HG02938 (cell line): Measurements from ENCODE around the gene GPBP1.
"Not testable (repeated sequence)": the region's sequence is repeated elsewhere in the genome, so short reads cannot be mapped to it uniquely, and the experiment has no call there.

Experiments
- ATAC-seq: cut with Tn5 transposase; IDR thresholded peaks from one replicate; pipeline ENCODE4 v1.9.1; 2021; ENCODE audit warnings: mild to moderate bottlenecking, moderate library complexity; ENCODE audit not compliant: unreplicated experiment

The GPBP1 gene

DNA sequence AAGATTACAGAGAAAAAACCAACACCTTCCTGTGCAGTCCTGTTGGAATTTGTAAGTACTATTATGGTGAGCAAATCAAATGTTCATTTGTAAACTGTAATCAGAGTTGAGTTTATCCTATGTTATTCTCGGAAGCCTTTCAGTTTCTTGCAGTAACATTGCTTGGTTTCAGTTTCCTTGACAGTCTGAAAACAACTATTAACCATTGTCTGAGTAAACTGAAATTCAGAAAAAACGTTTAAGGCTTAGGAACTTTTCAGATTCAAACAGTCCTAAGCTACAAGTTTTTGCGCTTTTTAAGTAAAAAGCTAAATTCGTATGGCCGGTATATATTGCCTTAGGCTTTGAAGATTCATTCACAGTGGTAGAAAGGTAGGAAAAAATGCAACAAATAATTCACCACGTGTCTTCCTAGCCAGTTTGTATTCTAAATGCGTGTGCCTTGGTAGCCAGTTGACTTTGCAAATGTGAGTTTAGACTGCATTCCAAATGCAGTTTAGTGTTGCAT lies 2.5 kb downstream of the GPBP1 start:
- no peak for ATAC-seq

DNA sequence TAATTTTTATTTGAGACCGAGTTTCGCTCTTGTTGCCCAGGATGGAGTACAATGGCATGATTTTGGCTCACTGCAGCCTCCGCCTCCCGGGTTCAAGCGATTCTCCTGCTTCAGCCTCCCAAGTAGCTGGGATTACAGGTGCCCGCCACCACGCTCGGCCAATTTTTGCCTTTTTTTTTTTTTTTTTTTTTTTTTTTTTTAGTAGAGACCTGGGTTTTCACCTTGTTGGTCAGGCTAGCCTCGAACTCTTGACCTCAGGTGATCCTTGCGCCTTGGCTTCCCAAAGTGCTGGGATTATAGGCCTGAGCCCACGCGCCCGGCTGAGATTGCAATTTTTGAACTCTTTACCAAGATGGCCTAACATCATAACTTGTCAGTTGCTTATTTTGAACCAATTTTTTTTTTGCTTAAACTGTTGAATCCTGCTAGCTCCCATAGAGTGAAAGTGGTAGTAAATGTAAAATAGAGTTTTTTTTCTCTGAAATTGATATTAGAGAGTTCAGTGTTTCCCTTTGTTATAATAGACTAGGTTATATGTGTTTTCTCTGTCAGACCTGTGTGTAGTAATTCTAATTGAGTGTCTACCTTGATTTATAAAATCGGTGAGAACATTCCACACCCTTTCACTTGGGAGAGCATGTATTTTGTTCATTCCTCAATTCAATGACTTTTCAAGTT lies 3.8 kb downstream of the GPBP1 start:
- no peak for ATAC-seq

DNA sequence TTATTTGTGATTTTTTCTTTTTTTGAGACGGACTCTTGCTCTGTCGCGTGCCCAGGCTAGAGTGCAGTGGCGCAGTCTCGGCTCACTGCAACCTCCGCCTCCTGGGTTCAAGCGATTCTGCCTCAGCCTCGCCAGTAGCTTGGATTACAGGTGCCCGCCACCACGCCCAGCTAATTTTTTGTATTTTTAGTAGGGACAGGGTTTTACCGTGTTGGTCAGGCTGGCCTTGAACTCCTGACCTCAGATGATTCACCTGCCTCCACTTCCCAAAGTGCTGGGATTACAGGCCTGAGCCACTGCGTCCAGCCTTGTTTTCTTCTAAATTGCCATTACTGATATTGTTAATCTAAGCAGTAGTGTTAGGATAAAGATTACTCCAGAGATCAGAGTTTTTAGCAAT lies 4.4 kb downstream of the GPBP1 start:
- not testable (repeated sequence) for ATAC-seq

DNA sequence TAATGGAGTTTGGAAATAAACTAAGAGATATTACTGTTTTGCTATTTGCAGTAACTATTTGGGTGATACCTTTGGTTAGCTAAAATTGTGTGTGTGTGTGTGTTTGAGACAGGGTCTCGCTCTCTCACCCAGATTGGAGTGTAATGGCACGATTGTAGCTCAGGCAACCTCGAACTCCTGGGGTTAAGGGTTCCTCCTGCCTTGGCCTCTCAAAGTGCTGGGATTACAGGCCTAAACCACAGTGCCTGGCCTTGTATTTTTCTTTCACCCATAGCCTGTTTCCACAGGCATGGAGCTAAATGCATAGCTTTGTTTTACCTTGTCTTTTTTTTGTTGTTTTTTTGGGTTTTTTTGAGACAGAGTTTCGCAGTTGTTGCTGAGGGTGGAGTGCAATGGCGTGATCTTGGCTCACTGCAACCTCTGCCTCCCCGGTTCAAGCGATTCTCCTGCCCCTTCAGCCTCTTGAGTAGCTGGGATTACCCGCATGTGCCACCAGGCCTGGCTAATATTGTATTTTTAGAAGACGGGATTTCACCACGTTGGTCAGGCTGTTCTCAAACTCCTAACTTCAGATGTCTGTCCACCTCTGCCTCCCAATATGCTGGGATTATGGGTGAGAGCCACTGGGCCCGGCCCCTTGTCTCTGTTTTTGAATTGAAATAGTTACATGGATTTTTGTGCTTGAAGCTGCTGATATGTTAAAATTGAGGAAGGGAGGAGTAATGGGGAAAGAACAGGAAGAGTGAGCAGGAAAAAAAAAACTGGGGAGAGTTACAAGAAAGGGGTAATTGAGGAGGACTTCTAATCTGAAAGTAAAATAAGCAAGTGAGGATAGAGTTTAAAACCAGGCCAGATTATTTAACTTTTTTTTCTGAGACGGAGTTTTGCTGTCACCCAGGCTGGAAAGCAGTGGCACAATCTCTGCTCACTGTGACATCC lies 5.7 kb downstream of the GPBP1 start:
- ATAC-seq, result no peak

DNA sequence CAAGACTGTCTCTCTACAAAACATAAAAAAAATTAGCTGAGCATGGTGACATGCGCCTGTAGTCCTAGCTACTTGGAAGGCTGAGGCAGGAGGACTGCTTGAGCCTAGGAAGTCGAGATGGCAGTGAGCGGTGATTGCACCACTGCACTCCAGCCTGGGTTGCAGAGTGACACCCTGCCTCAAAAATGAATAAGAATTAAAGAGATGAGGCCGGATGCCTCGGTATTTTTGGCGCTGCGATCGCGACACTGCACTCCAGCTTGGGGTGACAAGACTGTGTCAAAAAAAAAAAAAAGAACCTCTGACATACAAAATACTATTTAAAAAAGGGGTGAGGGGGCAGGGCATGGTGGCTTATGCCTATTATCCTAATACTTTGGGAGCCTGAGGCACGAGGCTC lies 7.3 kb downstream of the GPBP1 start:
- no peak for ATAC-seq

DNA sequence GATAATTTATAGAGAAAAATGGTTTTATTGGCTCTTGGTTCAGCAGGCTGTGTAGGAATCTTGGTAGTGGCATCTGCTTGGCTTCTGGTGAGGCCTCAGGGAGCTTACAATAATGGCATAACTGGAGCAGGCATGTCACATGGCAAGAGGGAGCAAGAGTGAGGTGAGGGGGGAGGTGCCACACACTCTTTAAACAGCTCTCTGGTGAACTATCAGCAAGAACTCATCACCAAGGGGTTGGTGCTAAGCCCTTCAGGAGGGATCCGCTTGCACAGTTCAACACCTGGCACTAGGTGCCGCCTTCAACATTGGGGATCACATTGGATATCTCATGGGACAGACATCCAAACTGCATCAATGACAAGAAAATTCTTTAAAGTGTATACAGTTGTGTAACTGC lies 10.5 kb downstream of the GPBP1 start:
- no peak for ATAC-seq

DNA sequence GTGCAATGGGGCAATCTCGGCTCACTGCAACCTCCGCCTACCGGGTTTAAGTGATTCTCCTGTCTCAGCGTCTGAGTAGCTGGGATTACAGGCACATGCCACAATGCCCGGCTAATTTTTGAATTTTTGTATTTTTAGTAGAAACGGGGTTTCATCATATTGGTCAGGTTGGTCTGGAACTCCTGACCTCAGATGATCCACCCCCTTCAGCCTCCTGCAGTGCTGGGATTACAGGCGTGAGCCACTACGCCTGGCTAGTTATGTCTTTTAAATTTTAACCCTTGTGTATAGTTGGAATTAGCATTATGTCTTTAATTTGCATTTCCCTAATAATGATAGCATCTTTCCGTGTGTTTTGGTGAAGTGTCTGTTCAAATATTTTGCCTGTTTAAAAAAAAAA lies 11.5 kb downstream of the GPBP1 start:
- ATAC-seq, result no peak

DNA sequence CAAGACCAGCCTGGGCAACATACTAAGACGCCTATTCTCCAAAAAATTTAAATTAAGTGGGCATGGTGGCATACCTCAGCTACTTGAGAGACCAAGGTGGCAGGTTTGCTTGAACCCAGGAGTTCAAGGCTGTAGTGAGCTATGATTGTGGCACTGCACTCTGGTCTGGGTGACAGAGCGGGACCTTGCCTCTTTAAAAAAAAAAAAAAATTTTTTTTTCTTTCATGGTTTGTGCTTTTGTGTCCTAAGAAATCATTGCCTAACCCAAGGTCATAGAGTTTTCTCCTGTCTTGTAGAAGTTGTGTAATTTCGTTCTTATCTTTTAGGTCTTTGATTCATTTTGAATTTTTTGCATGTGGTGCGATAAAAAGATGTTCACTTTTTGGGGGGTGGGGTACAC lies 12.3 kb downstream of the GPBP1 start:
- no peak for ATAC-seq

DNA sequence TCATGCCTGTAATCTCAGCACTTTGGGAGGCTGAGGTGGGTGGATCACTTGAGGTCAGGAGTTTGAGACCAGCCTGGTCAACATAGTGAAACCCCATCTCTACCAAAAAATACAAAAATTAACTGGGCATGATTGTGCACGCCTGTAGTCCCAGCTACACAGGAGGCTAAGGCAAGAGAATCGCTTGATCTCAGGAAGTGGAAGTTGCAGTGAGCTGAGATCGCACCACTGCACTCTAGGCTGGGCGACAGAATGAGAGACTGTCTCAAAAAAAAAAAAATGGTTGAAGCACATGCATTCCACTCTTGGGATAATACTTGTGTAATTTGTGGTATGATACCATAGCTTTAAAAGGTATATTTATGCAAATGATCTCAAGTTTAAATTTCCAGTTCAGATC lies 14.1 kb downstream of the GPBP1 start:
- not testable (repeated sequence) for ATAC-seq

DNA sequence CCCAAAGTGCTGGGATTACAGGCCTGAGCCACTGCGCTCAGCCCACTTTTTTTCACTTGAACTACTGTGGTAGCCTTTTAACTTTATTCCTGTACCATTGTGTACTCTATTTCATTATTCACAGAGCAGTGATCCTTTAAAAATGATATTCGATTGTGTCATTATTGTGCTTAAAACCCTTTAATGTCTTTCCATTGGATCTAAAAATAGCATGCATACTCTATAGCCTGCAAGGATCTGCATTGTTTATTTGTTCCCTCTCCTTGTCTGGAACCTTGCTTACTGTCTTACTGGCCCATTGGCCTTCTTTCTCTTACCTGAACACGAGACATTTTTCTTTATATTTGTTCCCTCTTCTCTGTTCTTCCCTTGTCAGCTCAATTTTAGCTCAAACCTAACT lies 15.7 kb downstream of the GPBP1 start:
- no peak for ATAC-seq

DNA sequence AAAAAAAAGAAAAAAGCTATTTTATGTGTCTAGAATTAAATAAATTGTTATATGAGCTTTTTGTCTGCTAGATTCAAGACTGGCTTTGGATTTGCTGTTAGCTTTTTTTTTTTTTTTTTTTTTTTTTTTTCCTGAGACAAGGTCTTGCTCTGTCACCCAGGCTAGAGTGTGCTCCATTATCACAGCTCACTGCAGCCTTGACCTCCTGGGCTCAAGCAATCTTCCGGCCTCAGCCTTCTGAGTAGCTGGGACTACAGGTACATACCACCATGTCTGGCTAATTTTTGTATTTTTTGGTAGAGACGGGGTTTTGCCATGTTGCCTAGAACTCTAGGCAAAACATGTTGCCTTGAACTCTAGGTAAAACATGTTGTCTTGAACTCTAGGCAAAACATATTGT lies 16.7 kb downstream of the GPBP1 start:
- no peak for ATAC-seq

DNA sequence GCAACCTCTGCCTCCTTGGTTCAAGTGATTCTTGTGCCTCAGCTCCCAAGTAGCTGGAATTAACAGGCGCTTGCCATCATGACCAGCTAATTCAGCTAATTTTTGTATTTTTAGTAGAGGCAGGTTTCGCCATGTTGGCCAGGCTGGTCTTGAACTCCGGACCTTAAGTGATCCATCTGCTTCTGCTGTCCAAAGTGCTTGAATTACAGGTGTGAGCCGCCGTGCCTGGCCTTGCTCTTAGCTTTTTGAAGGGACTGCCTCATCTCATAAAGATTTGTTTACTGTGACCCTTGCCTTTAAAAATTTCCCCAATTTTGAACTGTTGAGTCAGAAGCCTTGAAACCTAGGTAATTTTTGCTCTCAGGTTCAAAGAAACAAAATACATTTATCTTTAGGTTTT lies 17.3 kb downstream of the GPBP1 start:
- ATAC-seq, result no peak

DNA sequence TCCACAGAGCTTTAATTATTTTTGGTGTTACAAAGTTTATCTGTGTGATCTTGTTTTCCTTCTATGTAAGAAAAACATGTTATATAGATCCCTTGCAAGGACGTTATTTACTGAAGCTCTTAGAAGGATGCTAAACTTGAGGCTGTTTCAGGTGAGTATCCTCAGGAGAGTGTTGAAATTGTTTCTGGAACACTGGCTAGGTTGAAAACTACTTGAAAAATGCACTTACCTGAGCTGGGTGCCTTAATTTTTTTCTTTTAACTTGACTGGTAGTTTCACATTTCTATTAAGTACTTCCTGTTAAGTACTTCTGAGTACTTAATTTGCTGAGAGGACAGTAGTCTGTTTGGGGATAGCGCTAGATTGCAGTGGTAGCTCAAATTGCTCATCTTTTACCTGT lies 18.1 kb downstream of the GPBP1 start:
- ATAC-seq, result no peak

DNA sequence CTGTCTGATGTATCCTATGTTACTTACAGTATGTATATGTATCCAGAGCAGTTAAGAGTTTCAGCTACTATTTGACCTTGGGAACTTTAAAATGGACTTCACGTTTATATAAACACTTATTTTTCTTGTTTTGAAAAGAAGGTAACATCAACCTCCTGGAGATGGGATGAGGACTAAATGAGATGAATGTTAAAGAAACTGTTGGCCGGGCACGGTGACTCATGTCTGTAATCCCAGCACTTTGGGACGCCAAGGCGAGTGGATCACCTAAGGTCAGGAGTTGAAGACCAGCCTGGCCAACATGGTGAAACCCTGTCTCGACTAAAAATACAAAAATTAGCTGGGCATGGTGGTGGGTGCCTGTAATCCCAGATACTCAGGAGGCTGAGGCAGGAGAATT lies 19.0 kb downstream of the GPBP1 start:
- not testable (repeated sequence) for ATAC-seq

DNA sequence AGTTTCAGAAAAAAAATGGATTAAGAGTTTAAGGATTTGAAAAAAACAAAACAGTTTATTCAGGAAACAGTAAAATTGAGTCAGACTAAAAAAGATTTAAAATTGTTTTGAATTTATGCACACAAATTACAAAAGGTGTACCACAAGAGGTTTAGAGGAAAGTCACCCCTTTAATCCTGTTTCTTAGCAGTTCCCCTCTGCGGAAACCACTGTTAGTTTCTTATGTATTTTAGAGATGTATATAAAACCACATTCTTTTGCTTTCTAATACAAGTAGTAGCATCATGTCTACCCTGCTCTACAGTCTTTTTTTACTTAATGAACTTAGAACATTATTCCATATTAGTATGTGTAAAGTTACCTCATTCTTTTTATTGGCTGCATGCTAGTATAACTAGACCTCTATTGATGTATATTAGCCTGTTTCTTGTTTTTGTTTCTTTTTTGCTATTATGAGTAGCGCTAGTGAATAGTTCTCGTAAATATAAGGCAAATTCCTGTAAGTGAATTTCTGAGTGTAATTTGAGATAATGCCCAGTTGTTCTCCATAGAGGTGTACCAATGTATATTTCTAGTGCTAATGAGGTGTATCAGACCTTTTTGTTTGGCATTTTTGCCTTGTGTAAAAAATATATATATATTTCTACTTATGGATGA lies 20.0 kb downstream of the GPBP1 start:
- no peak for ATAC-seq

DNA sequence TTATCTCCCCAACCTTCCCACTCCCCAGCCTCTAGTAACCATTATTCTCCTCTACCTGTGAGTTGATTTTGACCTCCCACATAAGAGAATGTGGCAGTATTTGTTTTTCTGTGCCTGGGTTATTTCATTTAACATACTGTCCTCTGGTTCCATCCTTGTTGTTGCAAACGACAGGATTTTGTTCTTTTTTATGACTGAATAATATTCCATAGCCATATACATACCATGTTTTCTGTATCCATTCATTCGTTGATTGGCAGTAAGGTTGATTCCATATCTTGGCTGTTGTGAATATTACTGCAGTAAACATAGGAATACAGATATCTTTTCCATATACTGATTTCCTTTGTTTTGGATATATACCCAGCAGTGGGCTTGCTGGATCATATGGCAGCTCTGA lies 20.8 kb downstream of the GPBP1 start:
- no peak for ATAC-seq

DNA sequence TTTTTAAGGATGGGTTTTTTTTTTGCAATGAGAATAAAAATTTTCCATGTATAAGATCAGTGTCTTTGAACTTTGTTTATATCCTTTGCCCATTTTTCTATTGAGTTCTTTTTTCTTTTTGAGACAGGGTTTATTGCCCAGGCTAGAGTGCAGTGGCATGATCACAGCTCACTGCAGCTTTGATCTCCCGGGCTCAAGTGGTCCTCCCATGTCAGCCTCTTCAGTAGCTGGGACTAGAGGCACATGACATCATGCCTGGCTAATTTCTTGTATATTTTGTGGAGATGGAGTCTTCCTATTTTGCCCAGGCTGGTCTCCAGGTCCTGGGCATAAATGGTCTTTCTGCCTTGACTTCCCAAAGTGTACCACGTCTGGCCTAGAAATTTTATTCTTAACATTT lies 21.2 kb downstream of the GPBP1 start:
- ATAC-seq, result no peak

DNA sequence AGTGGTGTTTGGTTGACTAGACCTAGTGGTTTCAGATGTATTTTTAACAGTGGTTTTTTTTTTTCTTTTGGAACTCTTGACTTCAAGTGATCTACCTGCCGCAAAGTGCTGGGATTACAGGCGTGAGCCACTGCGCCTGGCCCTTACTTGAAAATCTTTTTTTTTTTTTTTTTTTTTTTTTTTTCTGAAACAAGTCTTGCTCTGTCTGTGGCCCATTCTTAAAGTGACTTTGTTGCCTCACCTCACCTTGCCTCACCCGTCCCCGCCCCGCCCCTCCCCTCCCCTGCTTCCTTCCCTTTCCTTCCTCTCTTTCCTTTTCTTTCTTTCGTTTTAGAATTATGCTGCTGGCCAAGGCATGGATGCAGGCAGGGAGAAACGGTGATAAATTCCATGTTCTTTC lies 26.0 kb downstream of the GPBP1 start:
- ATAC-seq, result no peak

DNA sequence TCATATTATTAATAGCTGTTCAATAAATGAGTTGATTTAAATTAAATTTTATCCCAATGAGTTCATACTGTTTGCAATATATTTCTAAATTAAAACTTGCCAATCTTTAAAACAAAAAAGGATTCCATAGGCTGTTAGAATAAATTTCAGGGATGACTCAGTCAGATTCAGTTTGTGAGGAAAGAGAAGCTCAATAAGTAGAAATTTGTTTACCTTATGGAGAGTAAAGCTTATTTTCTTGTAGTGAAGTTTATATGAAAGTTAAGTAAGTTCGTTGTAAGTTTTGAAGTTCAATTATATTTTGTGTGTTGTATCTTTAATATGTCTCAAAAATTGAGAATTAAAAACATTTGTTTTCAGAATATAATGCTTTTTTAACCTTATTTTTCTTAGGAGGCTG lies 29.0 kb downstream of the GPBP1 start:
- no peak for ATAC-seq

DNA sequence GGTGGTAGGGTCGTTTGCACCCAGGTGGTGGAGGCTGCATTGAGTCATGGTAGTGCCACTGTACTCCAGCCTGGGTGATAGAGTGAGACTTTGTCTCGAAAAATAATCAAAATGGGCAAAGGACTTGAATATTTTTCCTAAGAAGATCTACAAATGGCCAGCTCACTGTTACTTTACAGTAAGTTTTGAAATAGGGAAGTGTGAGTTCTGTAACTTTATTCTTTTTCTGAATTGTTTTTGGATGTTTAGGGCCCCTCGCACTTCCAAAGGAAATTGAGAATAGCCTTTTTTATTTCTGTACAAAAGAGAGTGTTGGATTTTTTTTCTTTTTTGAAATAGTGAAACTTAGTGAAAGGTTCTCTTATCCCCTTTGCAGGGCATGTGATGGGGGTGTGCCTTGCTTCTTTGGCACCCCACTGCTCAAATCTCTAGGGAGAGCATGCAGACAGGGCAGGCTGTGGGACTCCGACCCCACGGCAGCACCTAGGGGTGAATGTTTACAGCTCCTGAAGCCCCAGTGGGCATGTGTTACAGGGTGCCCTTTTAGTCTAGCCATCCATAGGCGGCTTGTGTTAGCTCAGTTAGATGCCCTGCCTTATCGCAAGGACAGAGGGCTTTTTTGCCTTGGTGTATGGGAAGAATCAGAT lies 33.3 kb downstream of the GPBP1 start:
- ATAC-seq, result no peak

DNA sequence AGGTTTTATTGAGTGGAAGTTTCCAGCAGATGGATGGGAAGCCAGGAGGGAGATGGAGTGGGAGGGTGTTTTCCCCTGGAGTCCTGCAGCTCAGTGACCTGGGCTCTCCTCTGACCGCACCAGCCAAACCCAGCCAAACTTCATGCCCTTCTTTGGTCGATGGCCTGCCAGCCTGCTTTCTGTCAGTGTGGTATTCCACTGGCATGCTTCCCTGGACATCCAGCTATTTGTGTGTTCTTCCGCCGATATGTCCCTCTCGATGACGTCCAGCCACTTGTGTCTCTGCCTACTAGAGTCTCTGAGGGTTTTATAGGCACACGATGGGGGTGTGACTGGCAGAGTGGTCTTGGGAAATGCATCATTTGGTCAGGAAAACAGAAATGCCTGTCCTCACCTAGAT lies 33.8 kb downstream of the GPBP1 start:
- ATAC-seq, result no peak
